ENCODE measurements around the gene UCP2.

UCP2 gene

DNA sequence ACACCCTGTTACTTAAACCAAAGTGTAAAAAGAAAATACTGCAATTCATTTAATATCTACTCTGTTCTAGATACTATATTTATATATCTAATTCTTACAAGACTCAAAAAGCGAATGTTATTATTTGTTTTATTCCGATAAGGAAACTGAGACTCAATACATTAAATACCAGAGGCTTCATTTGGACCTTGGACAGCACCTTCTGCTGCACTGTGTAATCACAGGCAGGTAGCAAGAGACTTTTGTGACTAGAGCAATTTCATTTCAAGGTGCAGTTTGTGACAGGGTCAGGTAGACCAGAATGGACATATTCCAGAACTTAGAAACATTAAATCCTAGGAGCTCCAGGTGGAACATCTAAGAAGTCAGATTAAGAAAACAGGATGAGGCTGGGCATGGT lies 53.3 kb downstream of the UCP2 start:
- no peaks in the 10 kb centered on the region for H3K4me1 Mint-ChIP-seq (ENCODE audit: low read depth)
- H3K27ac Mint-ChIP-seq: no peak overlapping the region
- peaks cover 13% of the 10 kb centered on the region for H3K36me3 Mint-ChIP-seq
- H3K4me3 Mint-ChIP-seq: no peak overlapping the region
- no peaks in the 10 kb centered on the region for H3K9me3 Mint-ChIP-seq (ENCODE audit: low read depth)
- no peaks in the 10 kb centered on the region for H3K27me3 Mint-ChIP-seq
